SK-N-MC (cell line): Measurements from ENCODE around the gene CHMP6.

ENCODE experiments used
- DNase-seq: peaks from one replicate; pipeline ENCODE4 v3.0.0-alpha.2; 2011; ENCODE audit warnings: low read depth, low spot score
- H3K27ac ChIP-seq: fragments of 200-600 bp; sonication (generic); 2 replicates; pipeline ENCODE4 v1.5.1; 2016; ENCODE audit warnings: mixed run types
- H3K36me3 ChIP-seq: fragments of 200-600 bp; sonication (generic); 2 replicates; pipeline ENCODE4 v1.6.1; 2017; ENCODE audit warnings: antibody characterized with exemption, low read length, mixed read lengths; ENCODE audit not compliant: insufficient read depth
- H3K4me3 ChIP-seq: fragments of 200-600 bp; sonication (generic); 2 replicates; pipeline ENCODE4 v1.5.1; 2016
- H3K9ac ChIP-seq: fragments of 200-600 bp; sonication (generic); 2 replicates; pipeline ENCODE4 v1.8.0; 2017; ENCODE audit warnings: mixed run types, mixed read lengths; ENCODE audit not compliant: insufficient read length
- H3K9me3 ChIP-seq: fragments of 200-600 bp; sonication (generic); 2 replicates; pipeline ENCODE4 v1.6.1; 2017; ENCODE audit warnings: low read depth, mild to moderate bottlenecking, antibody characterized with exemption, low read length, moderate library complexity, mixed read lengths
- EZH2 ChIP-seq: fragments of 200-600 bp; sonication (generic); IDR thresholded peaks from one replicate; pipeline ENCODE4 v1.6.1; 2017; ENCODE audit warnings: antibody characterized with exemption
- FOXP2 ChIP-seq: optimal IDR thresholded peaks from 2 replicates; pipeline ENCODE3; 2011; ENCODE audit warnings: mild to moderate bottlenecking, moderate library complexity; ENCODE audit not compliant: insufficient read depth; ENCODE audit errors: extremely low read length, control extremely low read depth
- POLR2AphosphoS5 ChIP-seq: IDR thresholded peaks from 2 replicates; pipeline ENCODE4 v1.6.1; 2012; ENCODE audit warnings: mild to moderate bottlenecking, low read depth, low read length, borderline replicate concordance

The CHMP6 gene

DNA sequence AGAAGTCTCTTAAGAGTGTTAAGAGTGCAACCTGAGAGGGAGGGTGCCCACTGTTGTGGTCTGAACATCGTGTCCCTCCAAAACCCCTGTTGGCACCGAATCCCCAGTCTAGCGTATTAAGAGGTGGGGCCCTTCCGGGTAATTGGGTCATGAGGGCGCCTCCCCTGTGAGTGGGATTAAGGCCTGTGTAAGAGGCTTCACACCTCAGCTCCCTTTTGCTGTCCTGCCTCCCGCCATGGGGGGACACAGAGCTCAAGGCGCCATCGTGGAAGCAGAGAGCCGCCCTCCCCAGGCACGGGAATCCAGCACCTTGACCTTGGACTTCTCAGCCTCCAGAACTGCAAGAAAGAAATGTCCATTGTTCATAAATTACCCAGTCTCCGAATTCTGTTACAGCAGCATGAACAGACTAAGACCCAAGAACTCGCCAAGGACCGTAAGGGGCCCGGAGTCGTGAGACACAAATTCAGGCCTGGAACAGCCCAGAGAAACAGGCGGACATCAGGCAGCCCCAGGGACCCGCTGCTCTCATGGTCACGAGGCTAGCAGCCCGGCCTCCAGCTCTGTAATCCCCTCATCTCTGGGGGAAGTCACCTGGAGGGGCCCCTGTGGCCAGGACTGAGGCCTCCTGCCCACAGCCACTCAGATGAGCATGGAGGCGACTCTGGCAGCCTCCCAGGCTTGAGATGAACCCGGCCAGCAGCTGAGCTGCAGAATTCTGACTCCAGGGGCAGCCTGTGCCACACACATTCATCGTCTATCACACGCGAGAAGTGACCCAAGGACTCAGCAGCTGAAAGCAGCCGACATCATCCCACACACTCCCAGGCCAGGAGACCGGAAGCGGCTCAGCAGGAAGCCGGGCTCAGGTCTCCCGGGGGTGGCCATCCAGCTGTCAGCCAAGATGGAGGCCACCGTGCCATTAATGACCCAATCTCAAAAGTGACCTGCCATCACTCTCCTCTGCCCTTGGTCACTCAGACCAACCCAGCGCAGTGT is 12.8 kb upstream of the CHMP6 start:
- TF ChIP-seq EZH2 (no peak), POLR2AphosphoS5 (no peak), FOXP2 (no peak)
- Histone ChIP-seq H3K9me3 (no peaks in the 10 kb centered on the region), H3K4me3 (no peak overlapping the region), H3K27ac (no peak overlapping the region), H3K9ac (no peak overlapping the region), H3K36me3 (no peaks in the 10 kb centered on the region)
- no peak for DNase-seq

DNA sequence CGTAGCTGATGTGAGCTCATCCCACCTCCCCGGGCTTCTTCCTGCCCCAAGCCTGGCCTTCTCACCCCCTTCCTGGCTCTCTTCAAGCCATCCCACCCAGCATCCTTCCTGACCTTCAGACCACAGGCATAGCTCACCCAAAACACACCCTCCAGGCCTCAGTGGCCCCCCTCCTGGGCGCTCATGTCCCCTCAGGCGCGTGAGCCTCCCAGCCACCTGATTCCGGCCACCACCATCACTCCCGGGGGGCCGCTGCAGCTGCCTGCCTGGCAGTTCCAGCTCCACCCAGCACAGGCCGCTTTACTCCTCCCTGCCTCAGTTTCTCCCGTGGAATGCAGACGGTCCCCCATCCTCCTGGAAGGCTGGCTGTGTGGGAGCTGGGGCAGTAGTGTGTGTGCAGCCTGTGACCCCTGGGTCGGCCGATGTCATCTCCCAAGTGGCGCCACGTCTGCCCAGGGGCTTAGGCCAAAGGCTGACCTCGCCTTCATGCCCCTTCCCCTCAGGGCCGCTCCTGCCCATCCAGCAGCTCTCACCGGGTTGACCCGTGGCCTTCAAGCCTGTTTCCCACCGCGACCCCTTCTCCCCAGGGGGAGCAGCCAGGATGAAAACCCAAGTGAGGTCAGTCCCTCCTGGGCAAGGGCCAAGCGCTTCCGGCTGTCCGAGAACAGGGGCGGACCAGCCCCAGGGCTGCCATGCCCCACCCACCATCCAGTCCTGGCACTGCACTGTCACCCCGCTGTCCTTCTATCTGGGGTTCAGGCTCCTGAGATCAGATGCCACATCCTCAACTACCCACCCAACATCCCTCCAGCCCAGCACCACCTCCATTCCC is 11.9 kb upstream of the CHMP6 start:
- Histone ChIP-seq H3K4me3 (no peak overlapping the region), H3K27ac (no peak overlapping the region), H3K9ac (no peak overlapping the region), H3K36me3 (no peaks in the 10 kb centered on the region), H3K9me3 (no peaks in the 10 kb centered on the region)
- TF ChIP-seq FOXP2 (no peak), EZH2 (no peak), POLR2AphosphoS5 (no peak)
- DNase-seq = no peak

- TF ChIP-seq POLR2AphosphoS5 (no peak), FOXP2 (no peak), EZH2 (no peak)
- Histone ChIP-seq H3K9me3 (no peaks in the 10 kb centered on the region), H3K27ac (no peak overlapping the region), H3K9ac (no peak overlapping the region), H3K4me3 (no peak overlapping the region), H3K36me3 (no peaks in the 10 kb centered on the region)
- DNase-seq = no peak
Measured at GRCh38 chr17:80980397-80981061, 11.1 kb upstream of the CHMP6 start.

DNA sequence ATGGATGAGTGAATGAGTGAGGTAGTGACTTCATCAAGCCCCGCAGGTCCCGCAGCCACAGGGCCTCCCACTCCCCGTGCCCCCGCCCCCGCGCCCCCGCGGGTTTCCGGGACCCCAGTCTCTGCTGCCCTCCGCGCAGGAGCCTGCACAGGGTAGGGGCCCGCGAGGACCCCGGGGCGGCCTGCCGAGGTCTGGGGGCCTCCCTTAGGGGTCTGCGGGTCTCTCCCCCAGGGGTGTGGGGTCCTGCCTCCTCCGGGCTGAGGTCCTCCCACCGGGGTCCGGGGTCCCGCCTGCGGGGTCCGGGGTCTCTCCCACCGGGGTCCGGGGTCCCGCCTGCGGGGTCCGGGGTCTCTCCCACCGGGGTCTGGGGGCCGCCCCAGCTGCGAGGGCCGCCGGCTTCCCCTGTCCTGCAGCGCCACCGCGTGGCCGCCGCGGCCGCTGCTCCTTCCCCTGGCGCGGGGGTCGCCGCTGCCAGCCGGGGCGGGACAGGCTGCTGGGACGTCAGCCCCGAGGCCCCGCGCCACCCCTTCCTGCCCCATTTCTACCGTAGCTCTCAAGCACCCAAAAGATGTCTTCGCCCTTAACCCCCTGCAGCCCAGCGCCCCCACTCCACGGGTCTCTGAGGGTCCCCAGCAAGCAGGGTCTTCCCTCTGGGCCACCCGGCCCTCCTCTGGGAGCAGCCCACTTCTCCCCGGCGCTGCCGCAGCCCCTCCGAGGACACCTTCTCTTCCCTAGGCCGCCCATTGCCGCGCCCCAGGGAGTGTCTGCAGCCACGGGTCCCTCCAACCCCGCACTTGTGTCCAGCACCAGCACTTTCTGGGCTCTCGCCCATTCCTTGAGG is 10.4 kb upstream of the CHMP6 start:
- no peak for DNase-seq
- TF ChIP-seq POLR2AphosphoS5 = no peak
- no peak for TF ChIP-seq EZH2
- TF ChIP-seq FOXP2 = no peak
- Histone ChIP-seq H3K9me3 (no peaks in the 10 kb centered on the region), H3K9ac (no peak overlapping the region), H3K4me3 (no peak overlapping the region), H3K36me3 (no peaks in the 10 kb centered on the region), H3K27ac (no peak overlapping the region)

- no peak overlapping the region for H3K9ac ChIP-seq
- no peaks in the 10 kb centered on the region for H3K9me3 ChIP-seq
- H3K27ac ChIP-seq = no peak overlapping the region
- H3K4me3 ChIP-seq = no peak overlapping the region
- no peaks in the 10 kb centered on the region for H3K36me3 ChIP-seq
- DNase-seq = no peak
- no peak for TF ChIP-seq FOXP2
- no peak for TF ChIP-seq EZH2
- TF ChIP-seq POLR2AphosphoS5 = no peak
Measured at GRCh38 chr17:80981929-80982425, 9.7 kb upstream of the CHMP6 start.

- Histone ChIP-seq H3K9me3 (no peaks in the 10 kb centered on the region), H3K9ac (no peak overlapping the region), H3K27ac (no peak overlapping the region), H3K36me3 (no peaks in the 10 kb centered on the region), H3K4me3 (no peak overlapping the region)
- no peak for DNase-seq
- TF ChIP-seq POLR2AphosphoS5 (no peak), EZH2 (no peak), FOXP2 (no peak)
Measured at GRCh38 chr17:80982426-80982974, 9.1 kb upstream of the CHMP6 start.

DNA sequence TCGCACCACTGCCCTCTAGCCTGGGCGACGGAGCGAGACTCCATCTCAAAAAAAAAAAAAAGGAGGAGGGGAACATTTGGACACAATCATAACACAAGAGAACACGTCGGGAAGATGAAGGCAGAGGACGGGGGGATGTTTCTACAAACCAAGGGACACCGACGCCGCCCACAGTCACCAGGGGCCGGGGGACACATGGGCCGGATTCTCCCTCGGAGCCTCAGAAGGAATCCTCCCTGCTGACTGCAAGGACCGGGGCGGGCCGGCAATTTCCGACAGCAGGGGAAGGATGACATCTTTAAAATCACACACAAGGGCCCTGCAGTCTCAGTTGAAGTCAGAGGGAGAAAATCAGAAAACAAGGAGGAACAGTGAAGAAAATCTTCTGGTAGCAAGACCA is 8.1 kb upstream of the CHMP6 start:
- TF ChIP-seq POLR2AphosphoS5 = no peak
- no peak for TF ChIP-seq EZH2
- no peak for TF ChIP-seq FOXP2
- H3K36me3 ChIP-seq = no peaks in the 10 kb centered on the region
- H3K9me3 ChIP-seq = no peaks in the 10 kb centered on the region
- no peak for DNase-seq
- no peak overlapping the region for H3K4me3 ChIP-seq
- no peak overlapping the region for H3K27ac ChIP-seq
- no peak overlapping the region for H3K9ac ChIP-seq
